ENCODE data around the gene KCNE3. TPM values are rescaled to one million over a fixed set of nuclear protein-coding genes. Genes with fewer than 3 reads are reported as not detected.

The KCNE3 gene
- total RNA-seq, 1 experiment from 2014 or later: 0.73 TPM

DNA sequence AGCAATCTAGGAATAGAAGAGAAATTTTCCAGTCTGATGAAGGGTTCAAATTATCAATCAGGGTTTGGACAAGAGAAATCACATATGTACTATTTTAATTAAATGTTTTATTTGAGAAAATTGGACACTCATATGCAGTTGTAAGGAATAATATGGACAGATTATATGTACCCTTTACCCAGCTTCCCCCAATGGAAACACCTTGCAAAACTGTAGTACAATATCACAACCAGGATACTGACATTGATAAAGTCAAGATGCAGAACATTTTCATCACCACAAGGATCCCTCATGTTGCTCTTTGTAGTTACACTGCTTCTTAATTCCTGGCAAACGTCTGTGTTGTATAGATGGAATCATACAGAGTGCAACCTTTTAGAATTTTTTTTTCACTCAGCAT, 27.6 kb upstream of the KCNE3 start:
- intact Hi-C loops (cut with micrococcal nuclease): no loop called here
- no peak for DNase-seq
- no peaks in the 10 kb centered on the region for H3K9me3 ChIP-seq (ENCODE audit: low read length)
- peaks cover 4% of the 10 kb centered on the region for H3F3A ChIP-seq (ENCODE audit: low read length, unreplicated experiment)
- H3K4me2 ChIP-seq (ENCODE audit: low read length): no peak overlapping the region
- H3K4me1 ChIP-seq (ENCODE audit: insufficient read depth, low read length): peaks cover 17% of the 10 kb centered on the region
- POLR2A ChIA-PET (ENCODE audit: unreplicated experiment): no interaction called here
- no peak overlapping the region for H3K27ac ChIP-seq (ENCODE audit: low read length)
- H3K79me2 ChIP-seq (ENCODE audit: low read length): no peaks in the 10 kb centered on the region
- no peaks in the 10 kb centered on the region for H3K9me2 ChIP-seq (replicated peaks; ENCODE audit: low read length)
- no peak overlapping the region for H3K9ac ChIP-seq (ENCODE audit: low read length)
- H3K36me3 ChIP-seq (ENCODE audit: low read depth, low read length): no peaks in the 10 kb centered on the region
- CTCF ChIA-PET: no interaction called here
- H3K4me3 ChIP-seq (ENCODE audit: low read length): no peak overlapping the region
- ATAC-seq: no peak
- BruUV-seq (replicated peaks): no TSS peak
- no peak overlapping the region for H2AFZ ChIP-seq (ENCODE audit: low read length)
- no peak for TF ChIP-seq CTCF (conservative IDR thresholded peaks at IDR 0.05; ENCODE audit: low read depth, low read length)
- no peak for TF ChIP-seq EZH2 (IDR thresholded peaks at IDR 0.05; ENCODE audit: low read length, unreplicated experiment)
- no peak for TF ChIP-seq EZH2phosphoT487 (IDR thresholded peaks at IDR 0.05; ENCODE audit: borderline replicate concordance, low read length)
- H4K20me1 ChIP-seq (ENCODE audit: low read length): no peaks in the 10 kb centered on the region
- H3K27me3 ChIP-seq (ENCODE audit: low read length): no peaks in the 10 kb centered on the region

- H3F3A ChIP-seq (ENCODE audit: low read length, unreplicated experiment): peaks cover 4% of the 10 kb centered on the region
- peak overlapping the region; percentile 96 for H3K9ac ChIP-seq (ENCODE audit: low read length)
- peak overlapping the region; percentile 87 for H3K4me2 ChIP-seq (ENCODE audit: low read length)
- peaks cover 17% of the 10 kb centered on the region for H3K4me1 ChIP-seq (ENCODE audit: insufficient read depth, low read length)
- peak overlapping the region; percentile 92 for H3K4me3 ChIP-seq (ENCODE audit: low read length)
- no peaks in the 10 kb centered on the region for H3K27me3 ChIP-seq (ENCODE audit: low read length)
- peak overlapping the region; percentile 96 for H2AFZ ChIP-seq (ENCODE audit: low read length)
- no peaks in the 10 kb centered on the region for H3K9me2 ChIP-seq (replicated peaks; ENCODE audit: low read length)
- BruUV-seq (replicated peaks): TSS peak; percentile 65
- TF ChIP-seq EZH2phosphoT487 (IDR thresholded peaks at IDR 0.05; ENCODE audit: borderline replicate concordance, low read length) (no peak), EZH2 (IDR thresholded peaks at IDR 0.05; ENCODE audit: low read length, unreplicated experiment) (no peak)
- no peaks in the 10 kb centered on the region for H3K9me3 ChIP-seq (ENCODE audit: low read length)
- ChIA-PET POLR2A (ENCODE audit: unreplicated experiment) (interaction anchor here (0.6 to 0.9 kb wide), 2 partner anchors 21 to 77 kb away, joined by 7 to 47 read pairs; no protein-coding TSS in a partner anchor), CTCF (interaction anchor here (0.6 to 1.9 kb wide), 6 partner anchors 29 to 77 kb away, joined by 3 to 16 read pairs (median 3); no protein-coding TSS in a partner anchor)
- intact Hi-C loops (cut with micrococcal nuclease): no loop called here
- no peaks in the 10 kb centered on the region for H3K79me2 ChIP-seq (ENCODE audit: low read length)
- no peaks in the 10 kb centered on the region for H3K36me3 ChIP-seq (ENCODE audit: low read depth, low read length)
- DNase-seq: peak; percentile 80
- peak overlapping the region; percentile 92 for H3K27ac ChIP-seq (ENCODE audit: low read length)
- no peak for ATAC-seq
- H4K20me1 ChIP-seq (ENCODE audit: low read length): no peaks in the 10 kb centered on the region
These were observed 26.7 kb upstream of the KCNE3 start for GRCh38 chr11:74493791-74494630.

DNA sequence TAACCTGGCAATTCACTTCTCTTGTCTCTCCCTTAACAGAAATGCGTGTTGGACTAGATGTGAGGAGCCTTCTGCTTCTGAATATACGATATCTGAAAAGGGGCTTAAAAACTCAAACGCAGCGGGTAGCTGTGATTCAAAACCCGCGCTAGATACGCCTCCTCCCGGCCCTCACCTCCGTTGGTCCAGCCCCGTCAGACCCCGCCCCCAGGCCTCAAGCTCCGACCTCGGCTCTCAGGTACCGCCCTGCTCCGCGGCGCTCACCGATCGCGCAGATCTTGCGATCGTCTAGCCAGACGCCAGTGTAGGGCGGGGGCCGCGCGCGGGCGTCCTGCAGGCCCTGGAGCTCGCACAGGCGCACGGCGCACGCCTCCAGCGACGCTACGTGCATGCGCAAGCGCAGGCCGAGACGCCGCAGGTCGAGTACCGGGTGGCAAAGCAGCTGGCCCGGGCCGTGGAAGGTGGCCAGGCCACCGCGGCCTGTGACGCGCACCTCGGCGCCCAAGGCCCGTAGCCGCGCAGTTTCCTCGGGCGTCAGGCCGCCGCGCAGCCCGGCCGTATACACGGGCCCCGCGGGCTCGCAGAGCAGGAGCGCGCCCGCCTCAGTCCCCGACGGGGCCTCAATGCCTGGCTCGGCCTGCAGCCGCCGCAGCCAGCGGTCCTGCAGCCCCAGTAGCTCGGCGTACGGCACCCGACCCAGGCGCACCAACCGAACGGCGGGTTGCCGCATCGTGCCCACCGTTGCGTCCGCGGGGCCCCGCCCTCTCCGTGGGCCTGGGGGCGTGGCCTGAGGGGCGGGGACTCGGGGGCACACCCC, 25.8 kb upstream of the KCNE3 start, which contains the start of gene LIPT2:
Gene LIPT2 (minus strand): TSS at position 751 of the 817 bp plus-strand sequence. CDS start 21 bp downstream, at position 730.
- Histone ChIP-seq H3K9me3 (ENCODE audit: low read length) (no peaks in the 10 kb centered on the region), H3K4me1 (ENCODE audit: insufficient read depth, low read length) (peaks cover 17% of the 10 kb centered on the region), H2AFZ (ENCODE audit: low read length) (peak within 1 kb of the TSS; percentile 96), H3K36me3 (ENCODE audit: low read depth, low read length) (no peaks in the 10 kb centered on the region), H3K27me3 (ENCODE audit: low read length) (no peaks in the 10 kb centered on the region), H3K4me2 (ENCODE audit: low read length) (peak within 1 kb of the TSS; percentile 87), H3K79me2 (ENCODE audit: low read length) (no peaks in the 10 kb centered on the region), H3K9ac (ENCODE audit: low read length) (peak within 1 kb of the TSS; percentile 96), H4K20me1 (ENCODE audit: low read length) (no peaks in the 10 kb centered on the region), H3F3A (ENCODE audit: low read length, unreplicated experiment) (peaks cover 4% of the 10 kb centered on the region), H3K9me2 (replicated peaks; ENCODE audit: low read length) (no peaks in the 10 kb centered on the region), H3K4me3 (ENCODE audit: low read length) (peak within 1 kb of the TSS; percentile 92), H3K27ac (ENCODE audit: low read length) (peak within 1 kb of the TSS; percentile 92)
- peak; percentile 99 for DNase-seq
- BruUV-seq (replicated peaks): no TSS peak
- intact Hi-C loops (cut with micrococcal nuclease): no loop called here
- ChIA-PET POLR2A (ENCODE audit: unreplicated experiment) (interaction anchor here (0.6 to 0.9 kb wide), 5 partner anchors 20 to 467 kb away, joined by 3 to 47 read pairs (median 4); no protein-coding TSS in a partner anchor), CTCF (interaction anchor here (0.6 to 1.9 kb wide), 6 partner anchors 14 to 78 kb away, joined by 3 to 16 read pairs (median 3); no protein-coding TSS in a partner anchor)
- ATAC-seq: peak; percentile 98
- TF ChIP-seq EZH2phosphoT487 (IDR thresholded peaks at IDR 0.05; ENCODE audit: borderline replicate concordance, low read length): no peak
- no peak for TF ChIP-seq CTCF (conservative IDR thresholded peaks at IDR 0.05; ENCODE audit: low read depth, low read length)
